ENCODE results near the gene STRA6.

DNA sequence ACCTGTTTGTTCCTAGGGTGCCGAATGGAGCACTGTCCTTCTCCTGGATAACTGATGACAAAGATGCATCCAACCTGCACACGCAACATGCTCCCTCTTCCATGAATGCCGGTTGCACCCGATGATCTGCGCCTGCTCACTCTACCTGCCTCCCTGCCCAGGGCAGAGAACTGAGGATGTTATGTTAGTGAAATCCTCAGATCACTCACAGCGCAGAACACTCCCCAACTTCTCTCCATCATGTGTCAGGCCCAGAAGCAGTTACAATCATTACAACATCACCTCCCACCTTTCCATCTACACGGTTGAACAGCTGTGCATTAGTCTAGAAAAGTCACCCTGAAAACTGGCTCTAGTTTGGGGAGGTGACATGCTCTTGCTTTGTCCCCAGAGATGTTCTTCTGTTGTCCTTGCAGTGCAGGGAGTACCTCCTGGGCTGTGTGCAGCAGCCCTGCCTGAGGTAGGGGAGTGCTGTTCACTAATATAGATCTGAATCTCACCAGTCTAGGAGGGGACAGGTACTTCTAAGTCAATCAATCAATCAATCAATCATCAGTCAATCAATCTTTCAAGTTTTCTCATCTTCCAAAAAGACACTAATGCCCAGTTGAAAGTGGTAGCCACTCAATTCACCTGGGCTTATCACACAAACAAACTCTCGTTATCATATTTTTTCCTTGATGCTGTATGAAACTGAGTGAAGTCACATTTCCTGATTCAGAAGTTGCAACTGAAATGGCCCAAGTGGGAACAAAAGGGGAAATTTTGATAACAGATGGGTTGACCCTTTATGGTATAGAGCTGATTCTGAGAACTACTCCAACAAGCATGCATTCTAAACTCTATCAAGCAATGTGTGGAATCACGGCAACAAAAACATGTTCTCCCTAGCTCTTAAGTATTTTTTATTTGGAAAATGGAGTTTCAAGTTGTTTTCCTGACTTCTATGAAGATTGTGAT is 44.4 kb downstream of the STRA6 start:
- TF ChIP-seq YY1 (IDR thresholded peaks at IDR 0.05; ENCODE audit: insufficient read depth, insufficient read length) (no peak), SUZ12 (IDR thresholded peaks at IDR 0.05; ENCODE audit: extremely low read depth, insufficient read depth, insufficient read length) (no peak), ZNF274 (IDR thresholded peaks at IDR 0.05; ENCODE audit: low read depth, low read length) (no peak)

Measured in NT2/D1 (cell line).